GM23248 (cell line): ENCODE data around the gene CIDEC. TPM values are rescaled to one million over a fixed set of nuclear protein-coding genes. Genes with fewer than 3 reads are reported as not detected.

ENCODE experiments used
- DNase-seq: peaks from one replicate; pipeline ENCODE4 v3.0.0-alpha.2; 2015
- H2AFZ ChIP-seq: fragments of 200-600 bp; sonication (generic); 2 replicates; pipeline ENCODE4 v1.6.1; 2016; ENCODE audit warnings: antibody characterized with exemption
- H3F3A ChIP-seq: fragments of 200-600 bp; sonication (generic); 2 replicates; pipeline ENCODE4 v1.6.1; 2016; ENCODE audit warnings: mild to moderate bottlenecking, antibody characterized with exemption, mixed run types; ENCODE audit not compliant: insufficient read depth
- H3K27ac ChIP-seq: fragments of 200-600 bp; sonication (generic); 2 replicates; pipeline ENCODE4 v1.5.1; 2016; ENCODE audit warnings: mild to moderate bottlenecking
- H3K27me3 ChIP-seq: fragments of 200-600 bp; sonication (generic); replicated peaks from 2 replicates; pipeline ENCODE4 v1.6.1; 2016; ENCODE audit warnings: mild to moderate bottlenecking; ENCODE audit not compliant: insufficient read depth
- H3K36me3 ChIP-seq: fragments of 200-600 bp; sonication (generic); 2 replicates; pipeline ENCODE4 v1.6.1; 2016; ENCODE audit warnings: low read depth, mild to moderate bottlenecking
- H3K4me1 ChIP-seq: fragments of 200-600 bp; sonication (generic); 2 replicates; pipeline ENCODE4 v1.6.1; 2016; ENCODE audit warnings: mild to moderate bottlenecking; ENCODE audit not compliant: insufficient read depth
- H3K4me2 ChIP-seq: fragments of 200-600 bp; sonication (generic); one replicate; pipeline ENCODE4 v1.6.1; 2016; ENCODE audit warnings: mild to moderate bottlenecking; ENCODE audit not compliant: unreplicated experiment
- H3K4me3 ChIP-seq: fragments of 200-600 bp; sonication (generic); 2 replicates; pipeline ENCODE4 v1.5.1; 2016; ENCODE audit warnings: mild to moderate bottlenecking
- H3K79me2 ChIP-seq: fragments of 200-600 bp; sonication (generic); 2 replicates; pipeline ENCODE4 v1.6.1; 2016; ENCODE audit warnings: mild to moderate bottlenecking; ENCODE audit not compliant: insufficient read depth
- H3K9ac ChIP-seq: fragments of 200-600 bp; sonication (generic); 2 replicates; pipeline ENCODE4 v1.6.1; 2016; ENCODE audit warnings: mild to moderate bottlenecking
- H3K9me2 ChIP-seq: fragments of 200-600 bp; sonication (generic); 2 replicates; pipeline ENCODE4 v1.6.1; 2016; ENCODE audit warnings: mixed run types, mild to moderate bottlenecking, moderate library complexity; ENCODE audit not compliant: insufficient read depth
- H3K9me3 ChIP-seq: fragments of 200-600 bp; sonication (generic); one replicate; pipeline ENCODE4 v1.6.1; 2017; ENCODE audit warnings: low read depth
- H4K20me1 ChIP-seq: fragments of 200-600 bp; sonication (generic); 2 replicates; pipeline ENCODE4 v1.6.0; 2016; ENCODE audit not compliant: insufficient read depth
- EZH2 ChIP-seq: fragments of 200-600 bp; sonication (generic); IDR thresholded peaks from 2 replicates; pipeline ENCODE4 v1.6.1; 2018; ENCODE audit warnings: antibody characterized with exemption, mild to moderate bottlenecking; ENCODE audit not compliant: insufficient read depth, poor library complexity, severe bottlenecking
- EZH2phosphoT487 ChIP-seq: fragments of 200-600 bp; sonication (generic); IDR thresholded peaks from 2 replicates; pipeline ENCODE4 v1.6.1; 2018; ENCODE audit warnings: antibody characterized with exemption, moderate library complexity, mild to moderate bottlenecking, low read depth; ENCODE audit not compliant: insufficient read depth
- WGBS, 2 experiments: methylation state at CpG; one replicate each; pipeline ENCODE4 v1.1.6; 2015 to 2017; ENCODE audit warnings: low lambda C conversion rate in 2 of 2, low coverage in 1 of 2; ENCODE audit errors: missing lambda C conversion rate in 2 of 2; 5-methylcytosine and 5-hydroxymethylcytosine counted together
- in situ Hi-C: fragments of 300-500 bp; cut with MboI; formaldehyde crosslinking; loops from 2 replicates; pipeline ENCODE4 v1.15.0; 2020
- polyA plus RNA-seq: library from polyadenylated mRNA; unstranded; fragments of >200 nt; fragmentation: Nextera tagmentation; extraction: Ambion mirVana; gene quantifications from 2 replicates; pipeline ENCODE4 v1.2.1, GENCODE V29; 2016
- total RNA-seq: library from RNA; depleted of rRNA; stranded (reverse); fragments of >200 nt; shearing (Covaris generic); gene quantifications from 2 replicates; pipeline ENCODE4 v1.2.3, GENCODE V29; 2014

Gene CIDEC
- total and polyA plus RNA-seq, 2 experiments from 2014 or later: not detected

- peaks cover 8% of the 10 kb centered on the region for H3K36me3 ChIP-seq
- H3K4me3 ChIP-seq: no peak overlapping the region
- H2AFZ ChIP-seq: no peak overlapping the region
- H3K4me2 ChIP-seq: no peak overlapping the region
- H3K9me3 ChIP-seq: no peaks in the 10 kb centered on the region
- no peaks in the 10 kb centered on the region for H3K27me3 ChIP-seq
- no peaks in the 10 kb centered on the region for H3K9me2 ChIP-seq
- in situ Hi-C loops: no loop called here
- DNase-seq: no peak
- no peak overlapping the region for H3K27ac ChIP-seq
- H3K4me1 ChIP-seq: peaks cover 19% of the 10 kb centered on the region
- peaks cover 28% of the 10 kb centered on the region for H3F3A ChIP-seq
- no peak for TF ChIP-seq EZH2
- TF ChIP-seq EZH2phosphoT487: no peak
- no peak overlapping the region for H3K9ac ChIP-seq
- H3K79me2 ChIP-seq: peaks cover 23% of the 10 kb centered on the region
- no peaks in the 10 kb centered on the region for H4K20me1 ChIP-seq
- 93 to 98% methylated on average over 3 of the region's 3 CpGs for WGBS, 2 experiments
These were observed 8.5 kb upstream of the CIDEC start for GRCh38 chr3:9888540-9888939.

- H3K36me3 ChIP-seq: no peaks in the 10 kb centered on the region
- no peaks in the 10 kb centered on the region for H3K9me2 ChIP-seq
- no peak overlapping the region for H3K4me3 ChIP-seq
- no peak overlapping the region; the same call in 1 of the 2 replicates for H2AFZ ChIP-seq
- H4K20me1 ChIP-seq: no peaks in the 10 kb centered on the region
- H3K27me3 ChIP-seq: no peaks in the 10 kb centered on the region
- H3K79me2 ChIP-seq: peaks cover 19% of the 10 kb centered on the region
- peaks cover 21% of the 10 kb centered on the region for H3F3A ChIP-seq
- no peak overlapping the region for H3K9ac ChIP-seq
- WGBS, 2 experiments: 88 to 91% methylated on average over 5 of the region's 5 CpGs
- TF ChIP-seq EZH2phosphoT487: no peak
- no peak for TF ChIP-seq EZH2
- in situ Hi-C loops: no loop called here
- peaks cover 15% of the 10 kb centered on the region for H3K4me1 ChIP-seq
- DNase-seq: no peak
- H3K4me2 ChIP-seq: no peak overlapping the region
- H3K27ac ChIP-seq: no peak overlapping the region
- no peaks in the 10 kb centered on the region for H3K9me3 ChIP-seq
These were observed 7.4 kb upstream of the CIDEC start for GRCh38 chr3:9887480-9887879.

- no peak overlapping the region for H3K9ac ChIP-seq
- H3K79me2 ChIP-seq: peaks cover 9% of the 10 kb centered on the region
- in situ Hi-C loops: no loop called here
- H3K9me3 ChIP-seq: no peaks in the 10 kb centered on the region
- H2AFZ ChIP-seq: no peak overlapping the region
- peaks cover 15% of the 10 kb centered on the region for H3K4me1 ChIP-seq
- H3K9me2 ChIP-seq: no peaks in the 10 kb centered on the region
- H3K36me3 ChIP-seq: no peaks in the 10 kb centered on the region
- no peak overlapping the region for H3K4me3 ChIP-seq
- peaks cover 20% of the 10 kb centered on the region for H3F3A ChIP-seq
- H3K4me2 ChIP-seq: no peak overlapping the region
- TF ChIP-seq EZH2phosphoT487: no peak
- TF ChIP-seq EZH2: no peak
- no peak for DNase-seq
- H3K27me3 ChIP-seq: no peaks in the 10 kb centered on the region
- H3K27ac ChIP-seq: no peak overlapping the region
- no peaks in the 10 kb centered on the region for H4K20me1 ChIP-seq
These were observed 6.3 kb upstream of the CIDEC start for GRCh38 chr3:9886328-9886727.

- in situ Hi-C loops: no loop called here
These were observed 4.6 kb upstream of the CIDEC start for GRCh38 chr3:9884555-9885165.

More at GRCh38 chr3:9884555-9885165, 4.6 kb upstream of the CIDEC start:
- Histone ChIP-seq H3K9me3 (no peaks in the 10 kb centered on the region), H3K4me2 (peak overlapping the region; percentile 74), H3F3A (peaks cover 15% of the 10 kb centered on the region), H3K27ac (peak overlapping the region; percentile 77), H3K9me2 (no peaks in the 10 kb centered on the region), H3K27me3 (no peaks in the 10 kb centered on the region), H4K20me1 (no peaks in the 10 kb centered on the region), H3K9ac (peak overlapping the region; percentile 40), H2AFZ (peak overlapping the region; percentile 43), H3K4me1 (peaks cover 15% of the 10 kb centered on the region), H3K79me2 (no peaks in the 10 kb centered on the region), H3K36me3 (no peaks in the 10 kb centered on the region), H3K4me3 (peak overlapping the region; percentile 22; the same call in 1 of the 2 replicates)
- WGBS, 2 experiments: 15 to 16% methylated on average over 11 of the region's 11 CpGs
- DNase-seq: peak; percentile 89
- TF ChIP-seq EZH2 (no peak), EZH2phosphoT487 (no peak)
